Natural killer cell (primary cell): ENCODE data around the gene FOXO1. TPM values are rescaled to one million over a fixed set of nuclear protein-coding genes. Genes with fewer than 3 reads are reported as not detected.
A peak's percentile ranks its signal among the peaks of the same experiment; 100 is the strongest.

ENCODE experiments used
- ATAC-seq, 3 donors: fragments of 150-1000 bp in 2 of 3; fragments of 200-7000 bp in 1 of 3; cut with Tn5 transposase; 1 replicate in 1 of 3; 2 replicates in 2 of 3; pipeline ENCODE4 v1.10.0; 2021; ENCODE audit warnings: mild to moderate bottlenecking in 2 of 3, moderate library complexity in 2 of 3
- DNase-seq, 2 donors: peaks; one replicate each; pipeline versions ENCODE4 v3.0.0 to v3.0.0-alpha.2; 2013 to 2021; ENCODE audit warnings: mixed read lengths in 1 of 2
- H3K27ac ChIP-seq: one replicate; pipeline ENCODE4 v1.5.1; 2013; ENCODE audit warnings: mild to moderate bottlenecking, low read length
- H3K27me3 ChIP-seq: one replicate; pipeline ENCODE4 v1.6.1; 2013; ENCODE audit warnings: low read length; ENCODE audit not compliant: control insufficient read depth, insufficient read depth
- H3K36me3 ChIP-seq: one replicate; pipeline ENCODE4 v1.6.1; 2013; ENCODE audit warnings: low read length; ENCODE audit not compliant: control insufficient read depth, insufficient read depth
- H3K4me1 ChIP-seq: one replicate; pipeline ENCODE4 v1.6.1; 2013; ENCODE audit warnings: low read length; ENCODE audit not compliant: control insufficient read depth, insufficient read depth
- H3K4me3 ChIP-seq: one replicate; pipeline ENCODE4 v1.5.1; 2013; ENCODE audit warnings: low read length
- H3K9me3 ChIP-seq: one replicate; pipeline ENCODE4 v1.6.1; 2013; ENCODE audit warnings: low read length; ENCODE audit not compliant: control insufficient read depth, insufficient read depth
- H3K27ac Mint-ChIP-seq, 2 donors: one replicate each; pipeline ENCODE4 v1.8.0; 2022; ENCODE audit warnings: mild to moderate bottlenecking in 2 of 2, mixed read lengths in 2 of 2, moderate library complexity in 1 of 2
- H3K27me3 Mint-ChIP-seq, 2 donors: one replicate each; pipeline ENCODE4 v1.8.0; 2022; ENCODE audit warnings: low read depth in 2 of 2, mixed read lengths in 2 of 2
- H3K36me3 Mint-ChIP-seq: one replicate; pipeline ENCODE4 v1.8.0; 2022; ENCODE audit warnings: mixed read lengths
- H3K4me1 Mint-ChIP-seq, 2 donors: one replicate each; pipeline ENCODE4 v1.8.0; 2022; ENCODE audit warnings: mixed read lengths in 2 of 2
- H3K4me3 Mint-ChIP-seq: one replicate; pipeline ENCODE4 v1.8.0; 2022; ENCODE audit warnings: mild to moderate bottlenecking, moderate library complexity, mixed read lengths
- H3K9me3 Mint-ChIP-seq, 2 donors: one replicate each; pipeline ENCODE4 v1.8.0; 2022; ENCODE audit warnings: mixed read lengths in 2 of 2
- WGBS: methylation state at CpG from one replicate; pipeline ENCODE4 v1.1.7; 2013; ENCODE audit warnings: missing lambda C conversion rate; ENCODE audit not compliant: insufficient coverage; 5-methylcytosine and 5-hydroxymethylcytosine counted together
- intact Hi-C: fragments of 100-400 bp; cut with micrococcal nuclease; formaldehyde crosslinking; loops from one replicate; pipeline ENCODE4 v1.14.2; 2022
- total RNA-seq, 4 donors: library from RNA; stranded (reverse); fragments of 120-200 nt in 1 of 4; gene quantifications; one replicate each; pipeline versions ENCODE4 v1.2.3 to v1.2.4, GENCODE V29; 2013 to 2022
- TF ChIP-seq, protein P1 (sequence below): fragments of 200-600 bp; IDR thresholded peaks from one replicate; pipeline ENCODE4 v1.8.0; 2022; ENCODE audit warnings: antibody characterized with exemption

FOXO1 gene
- total RNA-seq, 3 donors from 2014 or later (not counting 1 experiment from before 2014, with no cell fraction given) = 23.9 to 29.8 (median 27.6) TPM

- Mint-ChIP-seq H3K36me3 (no peaks in the 10 kb centered on the region), H3K9me3 (no peaks in the 10 kb centered on the region), H3K4me1 (peaks cover 55 to 60% of the 10 kb centered on the region in 2 donors), H3K4me3 (no peak overlapping the region), H3K27me3 (peaks cover 2 to 19% of the 10 kb centered on the region in 2 donors), H3K27ac (no peak overlapping the region)
- intact Hi-C loops = no loop called here
- 91% methylated on average over 9 of the region's 10 CpGs for WGBS
- Histone ChIP-seq H3K27ac (no peak overlapping the region), H3K9me3 (no peaks in the 10 kb centered on the region), H3K4me3 (no peak overlapping the region), H3K27me3 (peaks cover 3% of the 10 kb centered on the region), H3K36me3 (no peaks in the 10 kb centered on the region), H3K4me1 (peaks cover 20% of the 10 kb centered on the region)
- TF ChIP-seq, protein P1, sequence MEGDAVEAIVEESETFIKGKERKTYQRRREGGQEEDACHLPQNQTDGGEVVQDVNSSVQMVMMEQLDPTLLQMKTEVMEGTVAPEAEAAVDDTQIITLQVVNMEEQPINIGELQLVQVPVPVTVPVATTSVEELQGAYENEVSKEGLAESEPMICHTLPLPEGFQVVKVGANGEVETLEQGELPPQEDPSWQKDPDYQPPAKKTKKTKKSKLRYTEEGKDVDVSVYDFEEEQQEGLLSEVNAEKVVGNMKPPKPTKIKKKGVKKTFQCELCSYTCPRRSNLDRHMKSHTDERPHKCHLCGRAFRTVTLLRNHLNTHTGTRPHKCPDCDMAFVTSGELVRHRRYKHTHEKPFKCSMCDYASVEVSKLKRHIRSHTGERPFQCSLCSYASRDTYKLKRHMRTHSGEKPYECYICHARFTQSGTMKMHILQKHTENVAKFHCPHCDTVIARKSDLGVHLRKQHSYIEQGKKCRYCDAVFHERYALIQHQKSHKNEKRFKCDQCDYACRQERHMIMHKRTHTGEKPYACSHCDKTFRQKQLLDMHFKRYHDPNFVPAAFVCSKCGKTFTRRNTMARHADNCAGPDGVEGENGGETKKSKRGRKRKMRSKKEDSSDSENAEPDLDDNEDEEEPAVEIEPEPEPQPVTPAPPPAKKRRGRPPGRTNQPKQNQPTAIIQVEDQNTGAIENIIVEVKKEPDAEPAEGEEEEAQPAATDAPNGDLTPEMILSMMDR = no peak
- DNase-seq (no peak), ATAC-seq (no peak)
Observed at GRCh38 chr13:40568246-40569023, 98.0 kb downstream of the FOXO1 start.

DNA sequence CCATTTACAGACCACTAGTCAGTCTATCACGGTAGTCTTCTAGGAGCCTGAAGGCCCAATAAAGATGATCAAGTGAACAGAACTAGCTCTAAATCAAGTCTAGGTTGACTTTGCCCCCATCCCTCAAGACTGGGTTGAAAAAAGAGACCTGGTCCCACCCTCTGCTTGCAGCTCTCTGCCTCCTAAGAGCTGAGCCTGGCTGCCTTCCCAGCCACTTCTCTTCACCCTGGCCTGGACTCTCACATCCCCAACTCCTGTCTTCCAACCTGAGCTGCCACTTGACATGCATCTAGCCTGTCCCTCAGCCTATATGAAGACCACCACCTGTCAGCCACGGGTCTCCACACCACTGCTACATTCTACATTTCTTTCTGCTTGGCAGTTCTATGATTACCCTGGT lies 99.6 kb downstream of the FOXO1 start:
- intact Hi-C loops = no loop called here
- no peak overlapping the region for H3K27ac ChIP-seq
- no peak for ATAC-seq

DNA sequence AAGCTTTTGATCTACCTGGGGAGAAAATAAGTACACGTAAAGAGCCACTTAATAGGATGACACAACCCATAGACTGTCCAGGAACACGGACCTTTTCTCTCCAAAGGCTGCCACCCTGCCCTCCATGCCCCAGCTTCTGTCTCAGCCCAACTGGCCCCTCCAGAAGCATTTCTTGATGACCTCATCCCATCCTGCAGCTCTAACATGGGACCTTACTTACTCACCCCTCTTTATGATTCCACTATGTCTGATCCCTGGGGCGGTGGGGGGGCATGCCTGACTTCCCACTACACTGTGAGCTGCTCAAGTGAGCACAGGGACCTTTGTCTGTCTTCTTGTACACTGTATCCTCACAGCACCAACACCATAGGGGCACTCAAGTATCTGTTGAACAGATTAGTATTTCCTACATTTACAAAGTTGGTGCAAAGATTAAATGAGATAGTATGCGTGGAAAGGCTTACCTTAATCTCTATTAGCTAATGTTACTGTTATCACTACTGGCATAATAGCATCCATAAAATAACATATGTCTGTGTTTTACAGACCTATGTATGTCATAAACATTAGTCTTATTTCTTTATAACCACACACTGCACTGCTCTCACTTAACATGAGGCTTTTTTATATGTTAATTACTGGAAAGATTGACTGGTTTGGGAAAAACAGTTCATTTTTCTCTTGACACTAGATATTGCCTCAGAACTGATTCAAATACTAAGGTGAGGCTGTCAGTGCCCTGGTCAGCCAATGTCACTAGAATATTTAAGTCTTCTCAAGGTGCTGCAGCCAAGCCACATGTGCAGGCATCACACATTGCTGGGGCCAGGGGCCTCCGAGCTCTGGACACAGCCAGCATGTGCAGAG lies 100.9 kb downstream of the FOXO1 start:
- H3K4me3 Mint-ChIP-seq = peak overlapping the region; percentile 35
- intact Hi-C loops = no loop called here
- H3K27ac ChIP-seq = no peak overlapping the region
- DNase-seq = no peak
- H3K27me3 Mint-ChIP-seq = peaks cover 2 to 19% of the 10 kb centered on the region in 2 donors
- 95% methylated on average over 4 of the region's 5 CpGs for WGBS
- H3K36me3 ChIP-seq = no peaks in the 10 kb centered on the region
- H3K36me3 Mint-ChIP-seq = no peaks in the 10 kb centered on the region
- H3K4me1 ChIP-seq = peaks cover 24% of the 10 kb centered on the region
- H3K9me3 ChIP-seq = no peaks in the 10 kb centered on the region
- ATAC-seq = no peak
- H3K4me1 Mint-ChIP-seq = peaks cover 59 to 62% of the 10 kb centered on the region in 2 donors
- H3K9me3 Mint-ChIP-seq = no peaks in the 10 kb centered on the region
- no peak overlapping the region for H3K4me3 ChIP-seq
- H3K27ac Mint-ChIP-seq = peak overlapping the region in 1 of 2 donors; percentile 6
- TF ChIP-seq, protein P1 = no peak
- peaks cover 3% of the 10 kb centered on the region for H3K27me3 ChIP-seq

More for the DNA sequence above, 99.6 kb downstream of the FOXO1 start:
- Mint-ChIP-seq H3K36me3 (no peaks in the 10 kb centered on the region), H3K4me1 (peaks cover 63 to 67% of the 10 kb centered on the region in 2 donors), H3K4me3 (no peak overlapping the region), H3K27ac (no peak overlapping the region), H3K9me3 (no peaks in the 10 kb centered on the region), H3K27me3 (peaks cover 2 to 19% of the 10 kb centered on the region in 2 donors)
- Histone ChIP-seq H3K27me3 (peaks cover 3% of the 10 kb centered on the region), H3K4me1 (peaks cover 28% of the 10 kb centered on the region), H3K4me3 (no peak overlapping the region), H3K9me3 (no peaks in the 10 kb centered on the region), H3K36me3 (no peaks in the 10 kb centered on the region)
- TF ChIP-seq, protein P1 = no peak
- DNase-seq = no peak
- 67% methylated on average over 2 of the region's 2 CpGs for WGBS
